ENCODE data around the gene GALNT12.

The GALNT12 gene

GRCh38 chr9:98850851-98851729 lies 43.6 kb downstream of the GALNT12 start:
- no peaks in the 10 kb centered on the region for H3K79me2 ChIP-seq (ENCODE audit: control insufficient read depth, insufficient read depth, low read length, unreplicated experiment)

GRCh38 chr9:98851730-98852459 lies 44.4 kb downstream of the GALNT12 start:
- no peaks in the 10 kb centered on the region for H3K4me1 ChIP-seq (ENCODE audit: control insufficient read depth, insufficient read depth, low read length, unreplicated experiment)
- peaks cover 6% of the 10 kb centered on the region; the same call in 1 of the 2 replicates for H3K27me3 ChIP-seq (ENCODE audit: insufficient read depth, low read length)
- no peaks in the 10 kb centered on the region for H3K79me2 ChIP-seq (ENCODE audit: control insufficient read depth, insufficient read depth, low read length, unreplicated experiment)
- H2AFZ ChIP-seq (ENCODE audit: low read length, unreplicated experiment): no peak overlapping the region
- H3K4me3 ChIP-seq (ENCODE audit: low read depth, low read length): no peak overlapping the region
- no peak overlapping the region for H3K27ac ChIP-seq (ENCODE audit: low read depth, low read length)
- no peaks in the 10 kb centered on the region for H3K36me3 ChIP-seq (ENCODE audit: insufficient read depth, low read length)

More at GRCh38 chr9:98850851-98851729, 43.6 kb downstream of the GALNT12 start:
- Histone ChIP-seq H3K4me1 (ENCODE audit: control insufficient read depth, insufficient read depth, low read length, unreplicated experiment) (no peaks in the 10 kb centered on the region), H3K36me3 (ENCODE audit: insufficient read depth, low read length) (no peaks in the 10 kb centered on the region), H2AFZ (ENCODE audit: low read length, unreplicated experiment) (no peak overlapping the region), H3K27me3 (ENCODE audit: insufficient read depth, low read length) (no peaks in the 10 kb centered on the region; the same call in 1 of the 2 replicates), H3K27ac (ENCODE audit: low read depth, low read length) (no peak overlapping the region), H3K4me3 (ENCODE audit: low read depth, low read length) (no peak overlapping the region)

- no peaks in the 10 kb centered on the region for H3K36me3 ChIP-seq (ENCODE audit: insufficient read depth, low read length)
- H2AFZ ChIP-seq (ENCODE audit: low read length, unreplicated experiment): no peak overlapping the region
- no peak overlapping the region for H3K27ac ChIP-seq (ENCODE audit: low read depth, low read length)
- no peak overlapping the region for H3K4me3 ChIP-seq (ENCODE audit: low read depth, low read length)
- no peaks in the 10 kb centered on the region for H3K79me2 ChIP-seq (ENCODE audit: control insufficient read depth, insufficient read depth, low read length, unreplicated experiment)
- no peaks in the 10 kb centered on the region for H3K4me1 ChIP-seq (ENCODE audit: control insufficient read depth, insufficient read depth, low read length, unreplicated experiment)
- H3K27me3 ChIP-seq (ENCODE audit: insufficient read depth, low read length): peaks cover 11% of the 10 kb centered on the region; the same call in 1 of the 2 replicates
Measured at GRCh38 chr9:98852460-98852734, 44.9 kb downstream of the GALNT12 start.

GRCh38 chr9:98852961-98853360 lies 45.5 kb downstream of the GALNT12 start:
- Histone ChIP-seq H2AFZ (ENCODE audit: low read length, unreplicated experiment) (no peak overlapping the region), H3K27ac (ENCODE audit: low read depth, low read length) (no peak overlapping the region), H3K79me2 (ENCODE audit: control insufficient read depth, insufficient read depth, low read length, unreplicated experiment) (no peaks in the 10 kb centered on the region), H3K4me1 (ENCODE audit: control insufficient read depth, insufficient read depth, low read length, unreplicated experiment) (no peaks in the 10 kb centered on the region), H3K36me3 (ENCODE audit: insufficient read depth, low read length) (no peaks in the 10 kb centered on the region), H3K4me3 (ENCODE audit: low read depth, low read length) (no peak overlapping the region), H3K27me3 (ENCODE audit: insufficient read depth, low read length) (peaks cover 11% of the 10 kb centered on the region; the same call in 1 of the 2 replicates)

GRCh38 chr9:98854266-98854665 lies 46.8 kb downstream of the GALNT12 start:
- Histone ChIP-seq H3K27ac (ENCODE audit: low read depth, low read length) (no peak overlapping the region), H3K36me3 (ENCODE audit: insufficient read depth, low read length) (no peaks in the 10 kb centered on the region), H2AFZ (ENCODE audit: low read length, unreplicated experiment) (no peak overlapping the region), H3K79me2 (ENCODE audit: control insufficient read depth, insufficient read depth, low read length, unreplicated experiment) (no peaks in the 10 kb centered on the region), H3K4me1 (ENCODE audit: control insufficient read depth, insufficient read depth, low read length, unreplicated experiment) (no peaks in the 10 kb centered on the region), H3K4me3 (ENCODE audit: low read depth, low read length) (no peak overlapping the region), H3K27me3 (ENCODE audit: insufficient read depth, low read length) (peaks cover 11% of the 10 kb centered on the region; the same call in 1 of the 2 replicates)

- H2AFZ ChIP-seq (ENCODE audit: low read length, unreplicated experiment): no peak overlapping the region
- H3K4me1 ChIP-seq (ENCODE audit: control insufficient read depth, insufficient read depth, low read length, unreplicated experiment): no peaks in the 10 kb centered on the region
- H3K27me3 ChIP-seq (ENCODE audit: insufficient read depth, low read length): peaks cover 11% of the 10 kb centered on the region; the same call in 1 of the 2 replicates
- H3K36me3 ChIP-seq (ENCODE audit: insufficient read depth, low read length): no peaks in the 10 kb centered on the region
- H3K79me2 ChIP-seq (ENCODE audit: control insufficient read depth, insufficient read depth, low read length, unreplicated experiment): no peaks in the 10 kb centered on the region
- no peak overlapping the region for H3K4me3 ChIP-seq (ENCODE audit: low read depth, low read length)
- no peak overlapping the region for H3K27ac ChIP-seq (ENCODE audit: low read depth, low read length)
Measured at GRCh38 chr9:98855592-98855991, 48.1 kb downstream of the GALNT12 start.

GRCh38 chr9:98856982-98857381 lies 49.5 kb downstream of the GALNT12 start:
- H3K4me3 ChIP-seq (ENCODE audit: low read depth, low read length): no peak overlapping the region
- H2AFZ ChIP-seq (ENCODE audit: low read length, unreplicated experiment): no peak overlapping the region
- no peaks in the 10 kb centered on the region for H3K79me2 ChIP-seq (ENCODE audit: control insufficient read depth, insufficient read depth, low read length, unreplicated experiment)
- no peaks in the 10 kb centered on the region for H3K36me3 ChIP-seq (ENCODE audit: insufficient read depth, low read length)
- no peak overlapping the region for H3K27ac ChIP-seq (ENCODE audit: low read depth, low read length)
- peaks cover 9% of the 10 kb centered on the region for H3K4me1 ChIP-seq (ENCODE audit: control insufficient read depth, insufficient read depth, low read length, unreplicated experiment)
- peaks cover 11% of the 10 kb centered on the region; the same call in 1 of the 2 replicates for H3K27me3 ChIP-seq (ENCODE audit: insufficient read depth, low read length)

- Histone ChIP-seq H2AFZ (ENCODE audit: low read length, unreplicated experiment) (no peak overlapping the region), H3K27me3 (ENCODE audit: insufficient read depth, low read length) (peaks cover 11% of the 10 kb centered on the region; the same call in 1 of the 2 replicates), H3K4me1 (ENCODE audit: control insufficient read depth, insufficient read depth, low read length, unreplicated experiment) (peaks cover 21% of the 10 kb centered on the region), H3K79me2 (ENCODE audit: control insufficient read depth, insufficient read depth, low read length, unreplicated experiment) (no peaks in the 10 kb centered on the region), H3K27ac (ENCODE audit: low read depth, low read length) (no peak overlapping the region), H3K36me3 (ENCODE audit: insufficient read depth, low read length) (no peaks in the 10 kb centered on the region), H3K4me3 (ENCODE audit: low read depth, low read length) (no peak overlapping the region)
Measured at GRCh38 chr9:98859941-98860340, 52.5 kb downstream of the GALNT12 start.

- Histone ChIP-seq H3K4me3 (ENCODE audit: low read depth, low read length) (no peak overlapping the region), H3K4me1 (ENCODE audit: control insufficient read depth, insufficient read depth, low read length, unreplicated experiment) (peaks cover 21% of the 10 kb centered on the region), H3K27ac (ENCODE audit: low read depth, low read length) (peak overlapping the region; percentile 35; the same call in 1 of the 2 replicates), H2AFZ (ENCODE audit: low read length, unreplicated experiment) (no peak overlapping the region), H3K36me3 (ENCODE audit: insufficient read depth, low read length) (no peaks in the 10 kb centered on the region), H3K27me3 (ENCODE audit: insufficient read depth, low read length) (peaks cover 12% of the 10 kb centered on the region; the same call in 1 of the 2 replicates), H3K79me2 (ENCODE audit: control insufficient read depth, insufficient read depth, low read length, unreplicated experiment) (no peaks in the 10 kb centered on the region)
Measured at GRCh38 chr9:98860871-98861293, 53.4 kb downstream of the GALNT12 start.

GRCh38 chr9:98861781-98862504 lies 54.5 kb downstream of the GALNT12 start:
- Histone ChIP-seq H2AFZ (ENCODE audit: low read length, unreplicated experiment) (no peak overlapping the region), H3K4me1 (ENCODE audit: control insufficient read depth, insufficient read depth, low read length, unreplicated experiment) (peaks cover 31% of the 10 kb centered on the region), H3K36me3 (ENCODE audit: insufficient read depth, low read length) (no peaks in the 10 kb centered on the region), H3K79me2 (ENCODE audit: control insufficient read depth, insufficient read depth, low read length, unreplicated experiment) (no peaks in the 10 kb centered on the region), H3K27ac (ENCODE audit: low read depth, low read length) (peak overlapping the region; percentile 61), H3K27me3 (ENCODE audit: insufficient read depth, low read length) (peaks cover 8% of the 10 kb centered on the region; the same call in 1 of the 2 replicates), H3K4me3 (ENCODE audit: low read depth, low read length) (no peak overlapping the region)

Measured in ACC112 (cell line).